Endodermal cell (in vitro differentiated cells): ENCODE data around the gene PIK3CD. TPM values are rescaled to one million over a fixed set of nuclear protein-coding genes. Genes with fewer than 3 reads are reported as not detected.
"Not testable (repeated sequence)": the region's sequence is repeated elsewhere in the genome, so short reads cannot be mapped to it uniquely, and the experiment has no call there.

Source experiments
- DNase-seq: peaks from one replicate; pipeline ENCODE4 v3.0.0-alpha.2; 2017
- H3K27ac ChIP-seq: 2 replicates; pipeline ENCODE4 v1.5.1; 2013; ENCODE audit warnings: mild to moderate bottlenecking, low read depth, low read length, moderate library complexity
- H3K27me3 ChIP-seq: 2 replicates; pipeline ENCODE4 v1.6.1; 2013; ENCODE audit warnings: mild to moderate bottlenecking, low read length, moderate library complexity; ENCODE audit not compliant: insufficient read depth, control insufficient read depth, poor library complexity, severe bottlenecking
- H3K36me3 ChIP-seq: 2 replicates; pipeline ENCODE4 v1.7.0; 2013; ENCODE audit warnings: mild to moderate bottlenecking, low read length, moderate library complexity; ENCODE audit not compliant: control insufficient read depth, insufficient read depth
- H3K4me1 ChIP-seq: one replicate; pipeline ENCODE4 v1.7.0; 2013; ENCODE audit warnings: low read length; ENCODE audit not compliant: control insufficient read depth, insufficient read depth
- H3K4me3 ChIP-seq: 2 replicates; pipeline ENCODE4 v1.5.1; 2013; ENCODE audit warnings: mild to moderate bottlenecking, low read length, moderate library complexity
- H3K9ac ChIP-seq: 2 replicates; pipeline ENCODE4 v1.6.1; 2013; ENCODE audit warnings: mild to moderate bottlenecking, low read length, moderate library complexity; ENCODE audit not compliant: poor library complexity, severe bottlenecking; ENCODE audit errors: extremely low read depth
- H3K9me3 ChIP-seq: 2 replicates; pipeline ENCODE4 v1.6.1; 2013; ENCODE audit warnings: mild to moderate bottlenecking, low read length, moderate library complexity; ENCODE audit not compliant: control insufficient read depth
- H3K27ac Mint-ChIP-seq: 2 replicates; pipeline ENCODE4 v1.8.0; 2020; ENCODE audit warnings: mixed read lengths
- H3K27me3 Mint-ChIP-seq: 2 replicates; pipeline ENCODE4 v1.8.0; 2021; ENCODE audit warnings: mild to moderate bottlenecking, mixed read lengths; ENCODE audit not compliant: insufficient read depth
- H3K36me3 Mint-ChIP-seq: 2 replicates; pipeline ENCODE4 v1.8.0; 2020; ENCODE audit warnings: low read depth, mixed read lengths
- H3K4me1 Mint-ChIP-seq: 2 replicates; pipeline ENCODE4 v1.8.0; 2020; ENCODE audit warnings: mixed read lengths
- H3K4me3 Mint-ChIP-seq: 2 replicates; pipeline ENCODE4 v1.8.0; 2020; ENCODE audit warnings: mild to moderate bottlenecking, moderate library complexity, mixed read lengths
- H3K9me3 Mint-ChIP-seq: 2 replicates; pipeline ENCODE4 v1.8.0; 2020; ENCODE audit warnings: mild to moderate bottlenecking, mixed read lengths
- CTCF ChIP-seq: fragments of 200-600 bp; sonication (generic); conservative IDR thresholded peaks from 2 replicates; pipeline ENCODE4 v1.5.0; 2021; ENCODE audit warnings: antibody characterized with exemption, mild to moderate bottlenecking
- WGBS, 2 experiments: methylation state at CpG; one replicate each; pipeline versions ENCODE4 v1.1.5 to v1.1.7; 2013; ENCODE audit warnings: missing lambda C conversion rate in 2 of 2, mixed read lengths in 1 of 2; ENCODE audit not compliant: insufficient coverage in 1 of 2, insufficient read length in 1 of 2; 5-methylcytosine and 5-hydroxymethylcytosine counted together
- total RNA-seq, 2 donors: library from RNA; stranded (reverse); fragmentation: NEBNext Ultra II Directional in 1 of 2; extraction: Animal tissue kit (Norgen Biotek cat#: 25700) in 1 of 2; gene quantifications; 2 replicates in 1 of 2; 3 replicates in 1 of 2; pipeline ENCODE4 v1.2.1, GENCODE V29; 2021

Gene PIK3CD
- total RNA-seq, 2 donors from 2014 or later = 13.9 to 14.2 TPM

GRCh38 chr1:9621032-9621431 is 30.5 kb upstream of the PIK3CD start:
- H3K4me3 Mint-ChIP-seq = no peak overlapping the region

GRCh38 chr1:9624081-9624480 is 27.4 kb upstream of the PIK3CD start:
- no peaks in the 10 kb centered on the region for H3K4me1 ChIP-seq
- Mint-ChIP-seq H3K9me3 (no peaks in the 10 kb centered on the region), H3K4me3 (no peak overlapping the region), H3K27me3 (peaks cover 27% of the 10 kb centered on the region), H3K4me1 (no peaks in the 10 kb centered on the region), H3K36me3 (no peaks in the 10 kb centered on the region), H3K27ac (no peak overlapping the region)
- no peaks in the 10 kb centered on the region for H3K9me3 ChIP-seq
- no peak overlapping the region for H3K9ac ChIP-seq
- H3K27me3 ChIP-seq = no peaks in the 10 kb centered on the region
- 80 to 97% methylated on average over 2 of the region's 2 CpGs for WGBS, 2 experiments
- no peak overlapping the region for H3K4me3 ChIP-seq
- no peak for DNase-seq
- H3K36me3 ChIP-seq = no peaks in the 10 kb centered on the region
- TF ChIP-seq CTCF = no peak
- no peak overlapping the region for H3K27ac ChIP-seq

More at GRCh38 chr1:9621032-9621431, 30.5 kb upstream of the PIK3CD start:
- Histone ChIP-seq H3K4me3 (no peak overlapping the region), H3K4me1 (no peaks in the 10 kb centered on the region), H3K27ac (no peak overlapping the region), H3K27me3 (no peaks in the 10 kb centered on the region), H3K9me3 (no peaks in the 10 kb centered on the region), H3K36me3 (no peaks in the 10 kb centered on the region), H3K9ac (no peak overlapping the region)
- Mint-ChIP-seq H3K9me3 (no peaks in the 10 kb centered on the region), H3K4me1 (no peaks in the 10 kb centered on the region), H3K27ac (no peak overlapping the region), H3K36me3 (no peaks in the 10 kb centered on the region), H3K27me3 (peaks cover 7% of the 10 kb centered on the region)
- no peak for TF ChIP-seq CTCF
- DNase-seq = no peak

GRCh38 chr1:9625030-9625429 is 26.5 kb upstream of the PIK3CD start:
- H3K4me1 ChIP-seq, H3K4me3 ChIP-seq, H3K36me3 Mint-ChIP-seq, H3K36me3 ChIP-seq, H3K4me3 Mint-ChIP-seq, DNase-seq, H3K9me3 Mint-ChIP-seq, H3K27ac ChIP-seq, H3K9me3 ChIP-seq, H3K9ac ChIP-seq, H3K27ac Mint-ChIP-seq, H3K27me3 ChIP-seq, H3K4me1 Mint-ChIP-seq: not testable (repeated sequence)
- 91% methylated on average over 3 of the region's 3 CpGs; no CpG with 5 or more reads in 1 of the 2 experiments for WGBS, 2 experiments
- peaks cover 24% of the 10 kb centered on the region for H3K27me3 Mint-ChIP-seq

GRCh38 chr1:9626201-9626608 is 25.3 kb upstream of the PIK3CD start:
- H3K36me3 Mint-ChIP-seq = no peaks in the 10 kb centered on the region

More at GRCh38 chr1:9626201-9626608, 25.3 kb upstream of the PIK3CD start:
- no peak for TF ChIP-seq CTCF
- H3K27ac Mint-ChIP-seq = no peak overlapping the region
- H3K4me3 Mint-ChIP-seq = no peak overlapping the region
- no peaks in the 10 kb centered on the region for H3K4me1 Mint-ChIP-seq
- DNase-seq = no peak
- Histone ChIP-seq H3K27ac (no peak overlapping the region), H3K27me3 (no peaks in the 10 kb centered on the region), H3K4me3 (no peak overlapping the region), H3K36me3 (no peaks in the 10 kb centered on the region), H3K9ac (no peak overlapping the region), H3K4me1 (no peaks in the 10 kb centered on the region), H3K9me3 (no peaks in the 10 kb centered on the region)
- WGBS, 2 experiments = 90 to 93% methylated on average over 6 to 9 of the region's 9 CpGs
- no peaks in the 10 kb centered on the region for H3K9me3 Mint-ChIP-seq
- H3K27me3 Mint-ChIP-seq = peaks cover 24% of the 10 kb centered on the region
